ENCODE measurements around the gene UTF1.

GRCh38 chr10:133211959-133212852, 17.8 kb upstream of the UTF1 start:
- TF ChIP-seq KDM1A (IDR thresholded peaks at IDR 0.05; ENCODE audit: borderline replicate concordance, low read length): no peak
- no peak for TF ChIP-seq JUN (IDR thresholded peaks at IDR 0.05; ENCODE audit: low read depth, low read length)
- TF ChIP-seq, protein P1, sequence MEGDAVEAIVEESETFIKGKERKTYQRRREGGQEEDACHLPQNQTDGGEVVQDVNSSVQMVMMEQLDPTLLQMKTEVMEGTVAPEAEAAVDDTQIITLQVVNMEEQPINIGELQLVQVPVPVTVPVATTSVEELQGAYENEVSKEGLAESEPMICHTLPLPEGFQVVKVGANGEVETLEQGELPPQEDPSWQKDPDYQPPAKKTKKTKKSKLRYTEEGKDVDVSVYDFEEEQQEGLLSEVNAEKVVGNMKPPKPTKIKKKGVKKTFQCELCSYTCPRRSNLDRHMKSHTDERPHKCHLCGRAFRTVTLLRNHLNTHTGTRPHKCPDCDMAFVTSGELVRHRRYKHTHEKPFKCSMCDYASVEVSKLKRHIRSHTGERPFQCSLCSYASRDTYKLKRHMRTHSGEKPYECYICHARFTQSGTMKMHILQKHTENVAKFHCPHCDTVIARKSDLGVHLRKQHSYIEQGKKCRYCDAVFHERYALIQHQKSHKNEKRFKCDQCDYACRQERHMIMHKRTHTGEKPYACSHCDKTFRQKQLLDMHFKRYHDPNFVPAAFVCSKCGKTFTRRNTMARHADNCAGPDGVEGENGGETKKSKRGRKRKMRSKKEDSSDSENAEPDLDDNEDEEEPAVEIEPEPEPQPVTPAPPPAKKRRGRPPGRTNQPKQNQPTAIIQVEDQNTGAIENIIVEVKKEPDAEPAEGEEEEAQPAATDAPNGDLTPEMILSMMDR (IDR thresholded peaks at IDR 0.05; ENCODE audit: control extremely low read depth in 1 of 3, insufficient read depth in 1 of 3, low read depth in 1 of 3, low read length in 3 of 3): no peak
- no peak for TF ChIP-seq ATF3 (IDR thresholded peaks at IDR 0.05; ENCODE audit: insufficient read depth, low read depth, low read length)
- TF ChIP-seq POLR2A (IDR thresholded peaks at IDR 0.05; ENCODE audit: control extremely low read depth in 1 of 2, low read depth in 2 of 2, low read length in 2 of 2): no peak
- no peak for TF ChIP-seq SIRT6 (IDR thresholded peaks at IDR 0.05; ENCODE audit: low read length)
- TF ChIP-seq YY1 (IDR thresholded peaks at IDR 0.05; ENCODE audit: low read depth, low read length): no peak
- TF ChIP-seq CREB1 (IDR thresholded peaks at IDR 0.05): no peak
- no peak for TF ChIP-seq TAF1 (IDR thresholded peaks at IDR 0.05; ENCODE audit: low read depth, low read length)
- TF ChIP-seq TBP (IDR thresholded peaks at IDR 0.05; ENCODE audit: low read depth, low read length): no peak
- TF ChIP-seq KDM5A (IDR thresholded peaks at IDR 0.05; ENCODE audit: low read length): no peak
- no peak for TF ChIP-seq HDAC6 (IDR thresholded peaks at IDR 0.05; ENCODE audit: low read depth, low read length)
- no peak for TF ChIP-seq CHD2 (IDR thresholded peaks at IDR 0.05; ENCODE audit: low read length)
